HepG2 (cell line): ENCODE measurements around the gene TOPBP1. TPM values are rescaled to one million over a fixed set of nuclear protein-coding genes. Genes with fewer than 3 reads are reported as not detected.

ENCODE experiments used
- CAMTA2 ChIP-seq: sonication (generic); formaldehyde crosslinking; IDR thresholded peaks from 2 replicates; pipeline ENCODE4 v1.4.0; 2020; ENCODE audit warnings: mild to moderate bottlenecking, missing genetic modification reagents, borderline replicate concordance
- FOXK2 ChIP-seq: fragments of 450-650 bp; IDR thresholded peaks from 2 replicates; pipeline ENCODE4 v1.6.1; 2016
- RAD21 ChIP-seq: fragments of 450-650 bp; formaldehyde crosslinking; IDR thresholded peaks from 2 replicates; pipeline ENCODE4 v1.5.0; 2020; ENCODE audit warnings: mild to moderate bottlenecking
- REL ChIP-seq: sonication (generic); formaldehyde crosslinking; conservative IDR thresholded peaks from 2 replicates; pipeline ENCODE4 v1.8.0; 2022; ENCODE audit warnings: mild to moderate bottlenecking, missing genetic modification reagents, moderate library complexity
- RNF2 ChIP-seq: fragments of 450-650 bp; conservative IDR thresholded peaks from 2 replicates; pipeline ENCODE4 v1.6.1; 2016; ENCODE audit warnings: low read depth
- RORA ChIP-seq: sonication (generic); formaldehyde crosslinking; IDR thresholded peaks from 2 replicates; pipeline ENCODE4 v1.5.0; 2020; ENCODE audit warnings: mild to moderate bottlenecking, missing genetic modification reagents, moderate library complexity
- SMAD3 ChIP-seq: sonication (generic); formaldehyde crosslinking; IDR thresholded peaks from 2 replicates; pipeline ENCODE4 v1.4.0; 2020; ENCODE audit warnings: missing genetic modification reagents
- TMF1 ChIP-seq: sonication (generic); formaldehyde crosslinking; IDR thresholded peaks from 2 replicates; pipeline ENCODE4 v1.8.1; 2022; ENCODE audit warnings: low read depth, missing genetic modification reagents
- ZFP82 ChIP-seq: sonication (generic); formaldehyde crosslinking; IDR thresholded peaks from 2 replicates; pipeline ENCODE4 v1.5.1; 2020; ENCODE audit warnings: mild to moderate bottlenecking, missing genetic modification reagents, borderline replicate concordance
- ZNF329 ChIP-seq: sonication (generic); formaldehyde crosslinking; IDR thresholded peaks from 2 replicates; pipeline ENCODE4 v1.9.0; 2021; ENCODE audit warnings: low read depth, mild to moderate bottlenecking, missing genetic modification reagents
- ZNF430 ChIP-seq: sonication (generic); formaldehyde crosslinking; IDR thresholded peaks from 2 replicates; pipeline ENCODE4 v1.9.0; 2021; ENCODE audit warnings: mild to moderate bottlenecking, missing genetic modification reagents
- ZNF432 ChIP-seq: sonication (generic); formaldehyde crosslinking; IDR thresholded peaks from 2 replicates; pipeline ENCODE4 v1.5.0; 2020; ENCODE audit warnings: missing genetic modification reagents, mild to moderate bottlenecking, borderline replicate concordance
- ZNF484 ChIP-seq: sonication (generic); formaldehyde crosslinking; IDR thresholded peaks from 2 replicates; pipeline ENCODE4 v1.5.1; 2020; ENCODE audit warnings: mild to moderate bottlenecking, low read depth, missing genetic modification reagents, borderline replicate concordance
- ZSCAN9 ChIP-seq: IDR thresholded peaks from 2 replicates; pipeline ENCODE4 v1.6.1; 2016; ENCODE audit warnings: borderline replicate concordance
- polyA plus RNA-seq, 8 experiments: library from polyadenylated mRNA; depleted of rRNA in 3 of 8; stranded (reverse) in 7 of 8; unstranded in 1 of 8; fragments of >200 nt; fragmentation: Illumina TruSeq in 4 of 8; extraction: Trizol in 4 of 8; gene quantifications; 2 replicates each; pipeline versions ENCODE4 v1.2.1 to v1.2.3, GENCODE V29; 2011 to 2016; ENCODE audit warnings: low read depth in 4 of 8, missing spikeins in 1 of 8, mixed read lengths in 1 of 8; ENCODE audit not compliant: insufficient read depth in 1 of 8
- total RNA-seq, 5 experiments: library from RNA; depleted of rRNA; stranded (reverse); fragments of >200 nt; fragmentation: Illumina TruSeq; extraction: Trizol; gene quantifications; 2 replicates each; pipeline ENCODE4 v1.2.3, GENCODE V29; 2016; ENCODE audit warnings: low read depth in 1 of 5
- TF ChIP-seq, protein P1 (sequence below): sonication (generic); formaldehyde crosslinking; IDR thresholded peaks from 2 replicates; pipeline ENCODE4 v1.8.0; 2022; ENCODE audit warnings: missing genetic modification reagents, mild to moderate bottlenecking, borderline replicate concordance
- TF ChIP-seq, protein P2 (sequence below): sonication (generic); formaldehyde crosslinking; IDR thresholded peaks from 2 replicates; pipeline ENCODE4 v1.8.0; 2022; ENCODE audit warnings: missing genetic modification reagents, mild to moderate bottlenecking, moderate library complexity, borderline replicate concordance
- TF ChIP-seq, protein P3 (sequence below): sonication (generic); formaldehyde crosslinking; IDR thresholded peaks from 2 replicates; pipeline ENCODE4 v1.8.0; 2022; ENCODE audit warnings: missing genetic modification reagents, mild to moderate bottlenecking, inconsistent platforms, borderline replicate concordance
- TF ChIP-seq, protein P4 (sequence below): IDR thresholded peaks from 2 replicates; pipeline ENCODE4 v1.6.1; 2016; ENCODE audit warnings: low read depth

The TOPBP1 gene
- total and polyA plus RNA-seq, 2 of the 13 experiments (the other 11 are each of a cell fraction or from before 2014, with no cell fraction given) = 24.3 to 42.9 TPM

DNA sequence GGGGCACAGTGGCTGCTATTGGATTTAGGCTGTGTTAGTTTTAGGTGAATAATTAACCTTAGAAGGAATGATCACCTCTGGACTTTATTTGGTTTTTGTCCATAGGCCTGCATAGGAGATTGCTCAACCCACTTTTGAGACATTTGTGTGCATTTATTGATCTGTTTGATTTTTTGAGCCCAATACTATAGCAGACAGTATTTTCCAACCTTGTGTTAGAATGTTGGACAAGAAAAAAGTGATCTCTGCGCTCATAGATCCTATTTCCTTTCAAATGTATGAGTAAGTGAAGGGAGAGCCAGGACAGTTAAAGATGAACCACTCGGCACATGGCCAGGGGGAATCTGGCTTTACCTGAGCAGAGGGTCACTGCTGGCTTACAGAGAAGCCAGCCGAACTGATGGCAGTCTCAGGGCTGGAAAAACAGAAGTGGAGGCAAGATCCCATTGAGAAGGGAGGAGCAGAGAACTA lies 8.8 kb upstream of the TOPBP1 start (continued):
- TF ChIP-seq, protein P1, sequence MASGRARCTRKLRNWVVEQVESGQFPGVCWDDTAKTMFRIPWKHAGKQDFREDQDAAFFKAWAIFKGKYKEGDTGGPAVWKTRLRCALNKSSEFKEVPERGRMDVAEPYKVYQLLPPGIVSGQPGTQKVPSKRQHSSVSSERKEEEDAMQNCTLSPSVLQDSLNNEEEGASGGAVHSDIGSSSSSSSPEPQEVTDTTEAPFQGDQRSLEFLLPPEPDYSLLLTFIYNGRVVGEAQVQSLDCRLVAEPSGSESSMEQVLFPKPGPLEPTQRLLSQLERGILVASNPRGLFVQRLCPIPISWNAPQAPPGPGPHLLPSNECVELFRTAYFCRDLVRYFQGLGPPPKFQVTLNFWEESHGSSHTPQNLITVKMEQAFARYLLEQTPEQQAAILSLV (CRISPR knock-in tag) = no peak
- no peak for TF ChIP-seq ZNF432 (CRISPR knock-in tag)
- TF ChIP-seq SMAD3 = peak; percentile 91; the same call in 1 of the 2 replicates
- no peak for TF ChIP-seq CAMTA2 (CRISPR knock-in tag)
- TF ChIP-seq RNF2 = no peak
- TF ChIP-seq, protein P2, sequence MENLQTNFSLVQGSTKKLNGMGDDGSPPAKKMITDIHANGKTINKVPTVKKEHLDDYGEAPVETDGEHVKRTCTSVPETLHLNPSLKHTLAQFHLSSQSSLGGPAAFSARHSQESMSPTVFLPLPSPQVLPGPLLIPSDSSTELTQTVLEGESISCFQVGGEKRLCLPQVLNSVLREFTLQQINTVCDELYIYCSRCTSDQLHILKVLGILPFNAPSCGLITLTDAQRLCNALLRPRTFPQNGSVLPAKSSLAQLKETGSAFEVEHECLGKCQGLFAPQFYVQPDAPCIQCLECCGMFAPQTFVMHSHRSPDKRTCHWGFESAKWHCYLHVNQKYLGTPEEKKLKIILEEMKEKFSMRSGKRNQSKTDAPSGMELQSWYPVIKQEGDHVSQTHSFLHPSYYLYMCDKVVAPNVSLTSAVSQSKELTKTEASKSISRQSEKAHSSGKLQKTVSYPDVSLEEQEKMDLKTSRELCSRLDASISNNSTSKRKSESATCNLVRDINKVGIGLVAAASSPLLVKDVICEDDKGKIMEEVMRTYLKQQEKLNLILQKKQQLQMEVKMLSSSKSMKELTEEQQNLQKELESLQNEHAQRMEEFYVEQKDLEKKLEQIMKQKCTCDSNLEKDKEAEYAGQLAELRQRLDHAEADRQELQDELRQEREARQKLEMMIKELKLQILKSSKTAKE (CRISPR knock-in tag) = peak; percentile 91
- TF ChIP-seq FOXK2 = peak; percentile 30; the same call in 1 of the 2 replicates
- TF ChIP-seq REL (CRISPR knock-in tag) = no peak
- TF ChIP-seq ZFP82 (CRISPR knock-in tag) = 0 out of 2 replicates have a peak, but pooled peaks have one; percentile 46
- no peak for TF ChIP-seq ZNF484
- TF ChIP-seq ZNF329 (CRISPR knock-in tag) = peak; percentile 48; the same call in 1 of the 2 replicates
- no peak for TF ChIP-seq TMF1 (CRISPR knock-in tag)
- TF ChIP-seq, protein P3, sequence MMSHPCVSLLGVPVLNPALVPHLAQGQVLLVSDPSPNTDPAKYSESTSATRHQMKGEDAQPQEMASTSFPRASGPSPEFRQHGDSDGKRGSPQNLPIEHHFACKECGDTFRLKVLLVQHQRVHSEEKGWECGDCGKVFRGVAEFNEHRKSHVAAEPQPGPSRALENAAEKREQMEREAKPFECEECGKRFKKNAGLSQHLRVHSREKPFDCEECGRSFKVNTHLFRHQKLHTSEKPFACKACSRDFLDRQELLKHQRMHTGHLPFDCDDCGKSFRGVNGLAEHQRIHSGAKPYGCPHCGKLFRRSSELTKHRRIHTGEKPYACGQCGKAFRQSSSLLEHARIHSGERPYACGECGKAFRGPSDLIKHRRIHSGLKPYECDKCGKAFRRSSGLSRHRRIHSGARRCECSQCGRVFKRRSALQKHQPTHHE (CRISPR knock-in tag) = peak; percentile 73; the same call in 1 of the 2 replicates
- TF ChIP-seq, protein P4, sequence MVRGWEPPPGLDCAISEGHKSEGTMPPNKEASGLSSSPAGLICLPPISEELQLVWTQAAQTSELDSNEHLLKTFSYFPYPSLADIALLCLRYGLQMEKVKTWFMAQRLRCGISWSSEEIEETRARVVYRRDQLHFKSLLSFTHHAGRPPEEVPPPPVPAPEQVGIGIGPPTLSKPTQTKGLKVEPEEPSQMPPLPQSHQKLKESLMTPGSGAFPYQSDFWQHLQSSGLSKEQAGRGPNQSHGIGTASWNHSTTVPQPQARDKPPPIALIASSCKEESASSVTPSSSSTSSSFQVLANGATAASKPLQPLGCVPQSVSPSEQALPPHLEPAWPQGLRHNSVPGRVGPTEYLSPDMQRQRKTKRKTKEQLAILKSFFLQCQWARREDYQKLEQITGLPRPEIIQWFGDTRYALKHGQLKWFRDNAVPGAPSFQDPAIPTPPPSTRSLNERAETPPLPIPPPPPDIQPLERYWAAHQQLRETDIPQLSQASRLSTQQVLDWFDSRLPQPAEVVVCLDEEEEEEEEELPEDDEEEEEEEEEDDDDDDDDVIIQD (CRISPR knock-in tag) = no peak
- TF ChIP-seq RORA (CRISPR knock-in tag) = no peak; the same call in 1 of the 2 replicates
- TF ChIP-seq ZSCAN9 (CRISPR knock-in tag) = peak; percentile 68; the same call in 1 of the 2 replicates
- peak; percentile 67; the same call in 1 of the 2 replicates for TF ChIP-seq ZNF430 (CRISPR knock-in tag)
- TF ChIP-seq RAD21 (CRISPR knock-in tag) = no peak
